MCF 10A (cell line): ENCODE results near the gene RNF180. TPM values are rescaled to one million over a fixed set of nuclear protein-coding genes. Genes with fewer than 3 reads are reported as not detected.

Experiments used
- BruUV-seq: library from RNA; stranded (reverse); fragments of 400-500 nt; replicated peaks from 2 replicates; lab custom pipeline; 2021; lab: Mats Ljungman, UMichigan
- CTCF ChIA-PET: fragments of 300-600 bp; sonication (Branson Sonifier 250); formaldehyde crosslinking; extraction: SDS; loops from one replicate; lab custom pipeline; 2021; ENCODE audit warnings: antibody characterized with exemption, inconsistent platforms; lab: Yijun Ruan, JAX
- POLR2A ChIA-PET: fragments of 300-600, 350-650 bp; sonication (Branson Sonifier 250); formaldehyde crosslinking; extraction: SDS; loops from one replicate; lab custom pipeline; 2020; ENCODE audit warnings: antibody characterized with exemption, inconsistent platforms; lab: Yijun Ruan, JAX
- DNase-seq: peaks from one replicate; pipeline ENCODE4 v3.0.0-alpha.2; 2018; ENCODE audit not compliant: unreplicated experiment
- H3K27ac Mint-ChIP-seq: one replicate; pipeline ENCODE4 v1.8.0; 2022; ENCODE audit warnings: mild to moderate bottlenecking, low read depth, mixed read lengths; ENCODE audit not compliant: unreplicated experiment
- H3K27me3 Mint-ChIP-seq: one replicate; pipeline ENCODE4 v1.8.0; 2022; ENCODE audit warnings: mixed read lengths; ENCODE audit not compliant: insufficient read depth, unreplicated experiment
- H3K36me3 Mint-ChIP-seq: one replicate; pipeline ENCODE4 v1.8.0; 2022; ENCODE audit warnings: mild to moderate bottlenecking, moderate library complexity, mixed read lengths; ENCODE audit not compliant: insufficient read depth, unreplicated experiment
- H3K4me1 Mint-ChIP-seq: one replicate; pipeline ENCODE4 v1.8.0; 2022; ENCODE audit warnings: mixed read lengths; ENCODE audit not compliant: insufficient read depth, unreplicated experiment
- H3K4me3 Mint-ChIP-seq: one replicate; pipeline ENCODE4 v1.8.0; 2022; ENCODE audit warnings: mild to moderate bottlenecking, moderate library complexity, mixed read lengths; ENCODE audit not compliant: unreplicated experiment
- H3K9me3 Mint-ChIP-seq: one replicate; pipeline ENCODE4 v1.8.0; 2022; ENCODE audit warnings: mixed read lengths; ENCODE audit not compliant: unreplicated experiment
- intact Hi-C: fragments of 100-400 bp; cut with micrococcal nuclease; formaldehyde crosslinking; loops from 2 replicates; pipeline ENCODE4 v1.14.1; 2022
- total RNA-seq: library from RNA; stranded (reverse); gene quantifications from 2 replicates; pipeline ENCODE4 v1.2.3, GENCODE V29; 2022
- TF ChIP-seq, protein P1 (sequence below): fragments of 200-600 bp; IDR thresholded peaks from one replicate; pipeline ENCODE4 v1.8.0; 2022; ENCODE audit warnings: antibody characterized with exemption, mild to moderate bottlenecking; ENCODE audit not compliant: unreplicated experiment

The RNF180 gene
- total RNA-seq, 1 experiment from 2014 or later = 6.0 TPM

- H3K27me3 Mint-ChIP-seq = no peaks in the 10 kb centered on the region
- ChIA-PET POLR2A (no interaction called here), CTCF (interaction anchor here (1.6 kb wide), 1 partner anchor 18 kb away, joined by 3 read pairs; no protein-coding TSS in a partner anchor)
- DNase-seq = no peak
- TF ChIP-seq, protein P1, sequence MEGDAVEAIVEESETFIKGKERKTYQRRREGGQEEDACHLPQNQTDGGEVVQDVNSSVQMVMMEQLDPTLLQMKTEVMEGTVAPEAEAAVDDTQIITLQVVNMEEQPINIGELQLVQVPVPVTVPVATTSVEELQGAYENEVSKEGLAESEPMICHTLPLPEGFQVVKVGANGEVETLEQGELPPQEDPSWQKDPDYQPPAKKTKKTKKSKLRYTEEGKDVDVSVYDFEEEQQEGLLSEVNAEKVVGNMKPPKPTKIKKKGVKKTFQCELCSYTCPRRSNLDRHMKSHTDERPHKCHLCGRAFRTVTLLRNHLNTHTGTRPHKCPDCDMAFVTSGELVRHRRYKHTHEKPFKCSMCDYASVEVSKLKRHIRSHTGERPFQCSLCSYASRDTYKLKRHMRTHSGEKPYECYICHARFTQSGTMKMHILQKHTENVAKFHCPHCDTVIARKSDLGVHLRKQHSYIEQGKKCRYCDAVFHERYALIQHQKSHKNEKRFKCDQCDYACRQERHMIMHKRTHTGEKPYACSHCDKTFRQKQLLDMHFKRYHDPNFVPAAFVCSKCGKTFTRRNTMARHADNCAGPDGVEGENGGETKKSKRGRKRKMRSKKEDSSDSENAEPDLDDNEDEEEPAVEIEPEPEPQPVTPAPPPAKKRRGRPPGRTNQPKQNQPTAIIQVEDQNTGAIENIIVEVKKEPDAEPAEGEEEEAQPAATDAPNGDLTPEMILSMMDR = no peak
- H3K4me1 Mint-ChIP-seq = peaks cover 6% of the 10 kb centered on the region
- H3K4me3 Mint-ChIP-seq = no peak overlapping the region
- no peaks in the 10 kb centered on the region for H3K36me3 Mint-ChIP-seq
- no peaks in the 10 kb centered on the region for H3K9me3 Mint-ChIP-seq
- no TSS peak for BruUV-seq
- H3K27ac Mint-ChIP-seq = no peak overlapping the region
- intact Hi-C loops = no loop called here
These were observed 2.5 kb upstream of the RNF180 start for GRCh38 chr5:64163135-64163534.

DNA sequence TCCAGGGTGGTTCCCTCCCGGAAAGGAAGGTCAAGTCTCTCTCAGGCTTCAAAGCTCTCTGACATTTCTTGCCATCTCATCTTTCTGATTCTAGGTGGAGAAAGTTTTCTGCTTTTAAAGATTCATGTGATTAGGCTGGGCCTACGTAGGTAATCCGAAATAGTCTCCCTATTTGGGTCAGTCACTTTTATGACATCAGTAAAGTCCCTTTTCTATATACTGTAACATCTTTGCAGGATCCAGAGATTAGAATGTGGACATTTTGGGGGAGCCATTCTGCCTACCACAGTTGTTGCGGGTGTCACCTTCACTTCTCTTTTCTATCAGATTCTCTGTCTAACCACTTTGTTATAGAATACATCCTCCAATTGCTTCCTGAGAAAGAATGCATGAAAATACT is 1.9 kb upstream of the RNF180 start:
- Mint-ChIP-seq H3K9me3 (no peaks in the 10 kb centered on the region), H3K27ac (no peak overlapping the region), H3K27me3 (no peaks in the 10 kb centered on the region), H3K4me3 (no peak overlapping the region), H3K4me1 (peaks cover 6% of the 10 kb centered on the region), H3K36me3 (no peaks in the 10 kb centered on the region)
- POLR2A ChIA-PET = no interaction called here
- no TSS peak for BruUV-seq
- no peak for DNase-seq
- CTCF ChIA-PET = interaction anchor here (1.6 kb wide), 1 partner anchor 18 kb away, joined by 3 read pairs; no protein-coding TSS in a partner anchor
- intact Hi-C loops = no loop called here
- TF ChIP-seq, protein P1 = no peak

DNA sequence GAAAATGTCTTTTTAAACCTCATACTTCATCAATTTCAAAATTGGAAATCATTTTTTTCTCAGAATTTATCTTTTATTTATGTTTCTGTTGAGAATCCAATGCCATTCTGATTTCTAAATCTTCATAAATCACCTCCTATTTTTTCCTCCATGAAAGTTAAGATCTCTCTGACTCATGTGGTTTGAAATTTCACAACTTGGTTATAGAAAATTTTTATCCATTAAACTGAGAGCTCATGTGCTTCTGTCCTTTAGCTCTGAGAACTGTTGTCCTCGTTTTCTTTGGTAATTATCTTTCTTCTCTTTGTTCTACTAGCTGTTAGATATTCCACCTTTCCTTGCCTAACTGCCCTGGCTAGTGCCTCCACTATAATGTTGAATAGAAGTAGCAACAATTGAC is 1.5 kb upstream of the RNF180 start:
- intact Hi-C loops = no loop called here
- no peak overlapping the region for H3K27ac Mint-ChIP-seq
- no peaks in the 10 kb centered on the region for H3K36me3 Mint-ChIP-seq
- no TSS peak for BruUV-seq
- DNase-seq = no peak
- ChIA-PET POLR2A (no interaction called here), CTCF (interaction anchor here (0.6 to 1.6 kb wide), 2 partner anchors 19 to 112 kb away, joined by 3 to 5 read pairs; no protein-coding TSS in a partner anchor)
- H3K9me3 Mint-ChIP-seq = no peaks in the 10 kb centered on the region
- TF ChIP-seq, protein P1 = no peak
- no peak overlapping the region for H3K4me3 Mint-ChIP-seq
- H3K27me3 Mint-ChIP-seq = no peaks in the 10 kb centered on the region
- peaks cover 6% of the 10 kb centered on the region for H3K4me1 Mint-ChIP-seq

DNA sequence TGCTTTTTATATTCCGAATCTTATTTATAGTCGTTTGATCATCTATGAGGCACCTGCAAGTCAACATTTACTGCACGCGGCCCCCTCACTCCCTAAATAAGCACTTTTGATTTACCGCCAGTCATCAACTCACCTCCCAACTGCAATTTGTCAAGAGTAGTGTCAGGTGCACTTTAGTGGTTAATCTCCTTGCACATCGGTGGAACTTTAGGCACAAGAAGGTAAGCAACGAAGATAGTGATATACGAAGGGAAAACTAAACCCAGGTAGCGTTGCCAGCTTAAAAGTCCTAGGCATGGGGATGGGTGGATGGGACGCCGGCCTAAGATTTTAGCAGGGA is 513 bp upstream of the RNF180 start:
- TF ChIP-seq, protein P1 = no peak
- Mint-ChIP-seq H3K4me1 (peaks cover 6% of the 10 kb centered on the region), H3K36me3 (no peaks in the 10 kb centered on the region), H3K27ac (peak overlapping the region; percentile 83), H3K4me3 (peak overlapping the region; percentile 78), H3K27me3 (no peaks in the 10 kb centered on the region), H3K9me3 (no peaks in the 10 kb centered on the region)
- ChIA-PET CTCF (interaction anchor here (0.6 to 1.2 kb wide), 2 partner anchors 17 to 517 kb away, joined by 3 to 5 read pairs; no protein-coding TSS in a partner anchor), POLR2A (interaction anchor here (0.6 to 0.9 kb wide), 3 partner anchors 12 to 1455 kb away, joined by 3 to 4 read pairs (median 3); no protein-coding TSS in a partner anchor)
- no TSS peak for BruUV-seq
- DNase-seq = no peak
- intact Hi-C loops = no loop called here
